ENCODE measurements around the gene TST.

Gene TST

DNA sequence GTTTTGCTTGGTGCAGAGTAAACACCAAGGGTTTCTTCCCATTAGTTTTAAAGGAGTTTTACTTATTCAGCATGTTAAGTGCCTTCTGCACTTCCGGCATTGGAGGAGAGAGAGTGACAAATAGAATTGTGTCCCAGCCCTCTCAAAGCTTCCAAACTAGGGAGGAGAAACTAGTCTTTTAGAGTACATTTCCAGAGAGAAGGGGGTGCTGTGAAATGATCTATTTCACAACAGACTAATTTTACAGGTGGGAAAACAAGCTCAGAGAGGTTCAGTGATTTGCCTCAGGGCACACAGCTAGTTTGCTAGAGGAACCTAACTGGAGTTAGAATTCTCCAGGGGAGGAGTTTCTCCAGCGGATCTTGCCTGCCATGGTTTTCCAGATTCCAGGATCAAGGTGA is 12.9 kb upstream of the TST start:
- DNase-seq (ENCODE audit: low spot score), result no peak

DNA sequence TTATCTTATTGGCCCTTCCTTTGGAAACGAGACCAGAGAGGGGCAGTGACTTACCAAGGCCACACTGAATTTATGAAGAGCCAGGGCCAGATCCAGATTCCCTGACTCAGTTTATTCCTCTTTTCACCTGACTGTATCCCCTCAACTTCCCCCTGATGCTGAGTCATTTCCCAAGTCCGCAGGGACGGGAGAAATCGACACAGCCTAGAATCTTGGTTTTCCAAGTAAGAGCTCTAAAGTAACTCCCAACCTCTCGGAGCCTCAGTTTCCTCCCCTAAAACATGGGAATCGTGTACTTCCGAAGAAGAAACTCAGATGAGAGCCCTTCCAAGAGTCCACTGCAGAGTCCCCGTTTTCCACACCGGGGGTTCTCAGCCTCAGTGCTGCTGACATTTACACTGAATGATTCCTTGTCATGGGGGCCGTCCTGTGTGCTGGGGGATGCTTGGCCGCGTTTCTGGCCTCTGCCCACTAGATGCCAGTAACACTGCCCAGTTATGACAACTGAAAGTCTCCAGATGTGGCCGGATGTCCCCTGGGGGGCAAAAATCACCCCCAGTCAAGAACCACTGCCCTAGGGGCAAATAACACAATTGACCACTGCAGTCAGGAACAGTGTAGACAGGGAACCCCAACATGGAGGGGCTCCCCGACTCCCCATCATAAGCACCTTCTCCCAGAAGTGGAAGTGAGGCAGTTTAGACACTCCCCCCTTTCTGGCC is 11.5 kb upstream of the TST start:
- no peak for DNase-seq (ENCODE audit: low spot score)

DNA sequence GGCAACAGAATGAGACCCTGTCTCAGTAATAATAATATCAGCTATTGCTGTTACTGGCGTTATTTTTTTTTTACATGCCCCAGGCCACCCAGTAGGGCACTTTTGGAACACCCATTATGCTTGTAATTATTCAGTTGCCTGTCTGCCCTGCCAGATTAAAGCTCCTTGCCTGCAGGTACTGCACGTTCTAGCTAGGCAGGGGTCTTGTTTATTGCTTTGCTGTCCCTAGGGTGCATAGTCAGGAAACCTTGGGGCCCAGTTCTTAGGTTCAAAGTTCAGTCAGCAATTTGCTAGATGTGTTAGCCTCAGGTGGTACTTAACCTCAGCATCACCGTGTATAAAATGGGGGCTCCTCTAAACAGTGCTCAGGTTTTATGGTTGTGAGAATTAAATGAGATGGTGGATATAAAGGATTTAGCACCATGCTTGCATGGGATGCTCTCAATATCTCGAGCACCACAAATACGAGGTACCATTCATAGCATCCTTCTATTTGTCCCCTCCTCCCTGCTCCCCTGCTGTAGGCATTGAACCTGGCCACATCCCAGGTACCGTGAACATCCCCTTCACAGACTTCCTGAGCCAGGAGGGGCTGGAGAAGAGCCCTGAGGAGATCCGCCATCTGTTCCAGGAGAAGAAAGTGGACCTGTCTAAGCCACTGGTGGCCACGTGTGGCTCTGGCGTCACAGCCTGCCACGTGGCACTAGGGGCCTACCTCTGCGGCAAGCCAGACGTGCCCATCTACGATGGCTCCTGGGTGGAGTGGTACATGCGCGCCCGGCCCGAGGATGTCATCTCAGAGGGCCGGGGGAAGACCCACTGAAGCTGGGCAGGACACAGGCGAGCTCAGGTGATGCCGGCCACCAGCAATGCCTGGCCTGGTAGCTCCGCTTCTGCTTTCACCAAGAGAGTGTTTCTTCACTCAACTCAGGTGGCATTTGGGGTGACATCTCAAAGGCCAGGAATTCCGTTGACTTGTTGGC is 9.7 kb upstream of the TST start:
- DNase-seq (ENCODE audit: low spot score), result no peak

GRCh38 chr22:37027556-37027955 is 8.3 kb upstream of the TST start:
- DNase-seq (ENCODE audit: low spot score), result no peak

DNA sequence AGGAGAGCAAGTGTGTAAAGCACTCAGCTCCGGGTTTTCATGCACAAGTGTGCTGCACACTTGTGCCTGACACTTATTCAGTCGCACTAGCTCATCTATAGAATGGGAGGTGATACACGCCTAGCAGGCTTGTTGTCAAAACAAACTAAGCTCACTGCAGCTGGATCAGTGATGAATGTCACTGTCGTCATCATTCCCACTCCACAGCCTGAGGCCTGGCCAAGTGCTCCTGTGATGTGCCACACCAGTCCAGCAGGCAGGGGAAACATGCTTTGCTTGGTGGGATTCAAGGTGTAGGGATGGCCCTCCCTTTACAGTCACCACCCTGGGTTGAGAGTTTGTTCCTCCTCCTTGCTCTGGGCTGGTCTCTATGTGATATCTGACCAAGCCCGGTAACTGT is 7.1 kb upstream of the TST start:
- DNase-seq (ENCODE audit: low spot score), result no peak

DNA sequence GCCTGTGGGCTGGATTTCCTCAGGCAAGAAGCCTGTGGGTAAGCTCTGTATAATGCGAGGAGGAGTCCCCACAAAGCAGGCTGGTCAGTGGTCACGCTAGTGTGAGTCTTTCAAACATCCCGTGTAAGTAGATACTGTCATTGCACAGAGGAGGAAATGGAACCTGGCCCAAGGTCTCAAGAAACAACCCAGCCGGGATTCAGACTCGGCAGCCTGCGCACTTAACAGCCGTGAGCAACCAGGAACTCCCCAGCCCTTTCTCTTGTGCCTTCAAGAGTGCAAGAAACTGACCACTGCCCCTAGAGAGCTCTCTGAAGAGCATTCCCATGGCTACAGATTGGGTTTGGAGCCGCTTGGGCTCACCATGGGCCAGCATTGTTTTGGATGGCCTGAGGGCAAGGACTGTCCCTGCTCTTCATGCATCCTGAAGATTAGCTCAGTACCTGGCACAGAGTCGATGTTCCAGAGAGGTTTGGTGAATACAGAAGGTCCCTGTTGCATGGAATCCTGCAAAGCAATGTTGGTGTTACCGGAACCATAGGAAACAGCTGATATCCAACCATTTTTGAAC is 6.3 kb upstream of the TST start:
- no peak for DNase-seq (ENCODE audit: low spot score)

DNA sequence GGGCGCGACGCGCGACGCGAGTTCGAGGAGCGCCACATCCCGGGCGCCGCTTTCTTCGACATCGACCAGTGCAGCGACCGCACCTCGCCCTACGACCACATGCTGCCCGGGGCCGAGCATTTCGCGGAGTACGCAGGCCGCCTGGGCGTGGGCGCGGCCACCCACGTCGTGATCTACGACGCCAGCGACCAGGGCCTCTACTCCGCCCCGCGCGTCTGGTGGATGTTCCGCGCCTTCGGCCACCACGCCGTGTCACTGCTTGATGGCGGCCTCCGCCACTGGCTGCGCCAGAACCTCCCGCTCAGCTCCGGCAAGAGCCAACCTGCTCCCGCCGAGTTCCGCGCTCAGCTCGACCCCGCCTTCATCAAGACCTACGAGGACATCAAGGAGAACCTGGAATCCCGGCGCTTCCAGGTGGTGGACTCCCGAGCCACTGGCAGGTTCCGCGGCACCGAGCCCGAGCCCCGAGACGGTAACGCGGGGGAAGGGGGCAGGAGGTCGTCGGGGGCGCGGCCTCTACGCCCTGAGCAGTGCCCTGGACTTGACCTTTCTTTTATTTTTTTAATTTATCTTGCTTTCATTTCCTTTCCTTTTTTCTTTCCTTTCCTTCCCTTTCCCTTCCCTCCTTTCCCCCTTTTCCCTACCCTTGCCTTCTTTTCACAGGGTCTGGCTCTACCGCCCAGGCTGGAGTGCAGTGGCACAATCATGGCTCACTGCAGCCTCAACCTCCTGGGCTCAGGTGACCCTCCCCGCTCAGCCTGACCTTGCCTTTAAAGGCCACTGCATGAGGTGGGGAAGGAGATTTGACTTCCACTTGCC is 5.3 kb upstream of the TST start:
- DNase-seq (ENCODE audit: low spot score), result no peak

DNA sequence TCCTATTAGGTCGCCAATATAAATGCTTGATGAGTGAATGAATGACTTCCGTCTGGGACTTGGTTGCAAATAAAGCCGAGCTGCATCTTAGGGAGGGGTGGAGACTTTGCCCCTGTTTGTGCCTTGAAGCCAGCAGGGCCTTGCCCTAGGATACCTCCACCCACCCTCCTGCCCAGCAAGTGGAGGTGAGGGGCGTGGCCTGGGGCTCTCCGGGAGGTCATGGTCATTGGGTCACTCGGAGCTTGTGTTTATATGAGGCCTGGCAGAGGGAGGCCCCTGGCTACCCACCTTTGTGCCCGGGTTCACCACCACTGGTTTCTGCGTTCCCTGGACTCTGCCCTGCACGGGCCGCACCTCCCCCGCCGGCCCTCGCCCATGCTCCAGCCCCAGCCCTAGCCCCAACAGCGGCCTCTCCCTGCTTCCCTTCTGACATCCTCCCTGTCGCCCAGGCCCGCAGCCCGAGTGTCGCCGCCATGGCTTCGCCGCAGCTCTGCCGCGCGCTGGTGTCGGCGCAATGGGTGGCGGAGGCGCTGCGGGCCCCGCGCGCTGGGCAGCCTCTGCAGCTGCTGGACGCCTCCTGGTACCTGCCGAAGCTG is 4.6 kb upstream of the TST start:
- DNase-seq (ENCODE audit: low spot score), result no peak

DNA sequence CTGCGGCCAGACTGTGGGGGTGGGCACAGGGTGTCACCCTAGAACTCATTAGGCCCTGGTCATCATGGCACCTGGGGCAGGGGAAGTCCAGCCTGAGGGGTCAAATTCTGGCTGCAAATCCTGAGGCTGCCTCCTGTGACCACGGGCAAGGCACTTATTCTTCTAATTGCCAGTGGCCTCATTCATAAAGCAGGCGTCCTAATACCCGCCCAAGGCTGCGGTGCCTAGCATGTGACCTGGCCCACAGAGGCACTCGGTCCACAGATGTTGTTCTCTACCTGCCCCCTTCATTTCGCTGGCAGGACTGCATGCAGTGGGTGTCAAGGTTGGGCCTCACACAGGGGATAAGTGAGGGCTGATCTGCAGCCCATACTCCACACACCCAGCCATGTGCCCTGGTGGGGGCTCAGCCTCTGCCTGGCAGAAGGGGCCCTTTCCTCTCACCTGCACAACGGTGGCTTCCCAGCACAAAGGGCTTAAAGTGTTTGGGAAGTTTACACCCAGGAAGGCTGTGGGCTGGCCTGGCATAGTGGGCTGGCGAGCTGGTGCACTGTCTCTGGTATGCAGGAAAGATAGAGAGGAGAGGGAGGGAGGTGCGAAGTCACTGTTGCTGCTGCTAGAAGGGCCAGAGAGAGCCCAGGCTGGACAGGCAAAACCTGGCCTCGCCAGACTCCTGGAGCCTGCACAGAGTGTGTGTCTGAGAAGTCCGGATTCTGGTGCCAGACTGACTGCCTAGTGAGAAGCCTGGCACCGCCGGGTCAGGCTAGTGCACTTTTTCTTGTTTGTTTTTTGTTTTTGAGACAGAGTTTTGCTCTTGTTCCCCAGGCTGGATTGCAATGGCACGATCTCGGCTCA is 3.5 kb upstream of the TST start:
- DNase-seq (ENCODE audit: low spot score), result no peak

GRCh38 chr22:37021710-37022482 is 2.6 kb upstream of the TST start:
- no peak for DNase-seq (ENCODE audit: low spot score)

- DNase-seq (ENCODE audit: low spot score), result no peak
Measured at GRCh38 chr22:37021041-37021440, 1.8 kb upstream of the TST start.

DNA sequence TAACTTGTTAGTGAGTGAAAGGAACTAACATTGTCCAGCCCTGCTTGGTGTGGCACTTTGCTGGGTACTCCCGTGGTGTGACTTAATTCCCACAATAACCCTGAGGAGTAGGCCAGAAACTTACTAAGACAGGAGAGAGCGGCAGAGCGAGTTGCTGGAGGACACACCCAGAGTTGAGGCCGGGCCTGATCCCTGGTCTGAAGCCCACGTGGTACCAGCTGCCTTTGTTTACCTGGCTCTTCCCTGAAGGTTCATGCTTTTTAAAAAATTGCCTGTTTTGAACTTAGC is 889 bp upstream of the TST start:
- DNase-seq (ENCODE audit: low spot score), result no peak

DNA sequence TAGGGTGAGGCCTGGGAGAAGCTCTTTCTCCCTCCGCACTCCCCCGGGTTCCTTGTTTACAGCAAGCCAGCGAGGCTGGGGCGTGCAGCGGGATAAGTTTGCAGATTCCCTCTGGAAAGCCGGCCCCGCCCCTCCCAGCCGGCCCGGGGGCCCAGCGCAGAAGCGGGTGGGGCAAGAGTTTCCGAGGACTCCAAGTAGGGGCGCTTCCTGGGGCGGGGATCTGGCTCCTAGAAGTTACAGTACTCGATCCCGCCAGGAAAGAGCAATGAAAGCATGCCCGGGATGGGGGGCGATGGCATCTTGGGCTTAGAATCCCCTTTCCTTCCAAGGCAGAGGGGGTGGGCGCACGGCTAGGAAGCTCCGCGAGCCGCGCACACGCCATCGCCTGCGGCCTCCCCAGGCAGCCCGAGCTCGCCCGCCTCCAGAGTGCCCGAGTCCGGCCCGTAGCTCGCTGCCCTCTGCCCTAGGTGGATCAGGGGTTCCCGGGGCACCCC is 385 bp downstream of the TST start:
- peak; percentile 19 for DNase-seq (ENCODE audit: low spot score)

- DNase-seq (ENCODE audit: low spot score), result no peak
Measured at GRCh38 chr22:37018086-37018814, 997 bp downstream of the TST start.

DNA sequence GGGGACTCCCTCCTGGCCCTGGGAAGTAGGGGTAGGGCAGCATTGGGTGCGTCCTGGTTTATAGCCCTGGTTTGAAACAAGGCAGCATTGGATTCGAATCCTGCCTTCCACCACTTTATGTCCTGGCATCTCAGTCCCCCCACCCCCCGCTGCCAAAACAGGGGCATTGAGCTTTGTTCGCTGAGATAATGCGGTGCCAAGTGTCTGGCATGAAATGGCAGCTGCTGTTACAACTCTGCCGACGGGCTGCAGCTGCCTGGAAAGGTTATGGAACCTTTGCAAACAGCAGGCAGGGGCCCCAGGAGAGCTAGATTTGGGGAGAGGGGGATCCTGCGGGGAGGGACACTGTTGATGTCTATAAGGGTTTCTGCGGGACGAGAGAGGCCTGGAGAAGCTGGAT is 1.9 kb downstream of the TST start:
- no peak for DNase-seq (ENCODE audit: low spot score)

DNA sequence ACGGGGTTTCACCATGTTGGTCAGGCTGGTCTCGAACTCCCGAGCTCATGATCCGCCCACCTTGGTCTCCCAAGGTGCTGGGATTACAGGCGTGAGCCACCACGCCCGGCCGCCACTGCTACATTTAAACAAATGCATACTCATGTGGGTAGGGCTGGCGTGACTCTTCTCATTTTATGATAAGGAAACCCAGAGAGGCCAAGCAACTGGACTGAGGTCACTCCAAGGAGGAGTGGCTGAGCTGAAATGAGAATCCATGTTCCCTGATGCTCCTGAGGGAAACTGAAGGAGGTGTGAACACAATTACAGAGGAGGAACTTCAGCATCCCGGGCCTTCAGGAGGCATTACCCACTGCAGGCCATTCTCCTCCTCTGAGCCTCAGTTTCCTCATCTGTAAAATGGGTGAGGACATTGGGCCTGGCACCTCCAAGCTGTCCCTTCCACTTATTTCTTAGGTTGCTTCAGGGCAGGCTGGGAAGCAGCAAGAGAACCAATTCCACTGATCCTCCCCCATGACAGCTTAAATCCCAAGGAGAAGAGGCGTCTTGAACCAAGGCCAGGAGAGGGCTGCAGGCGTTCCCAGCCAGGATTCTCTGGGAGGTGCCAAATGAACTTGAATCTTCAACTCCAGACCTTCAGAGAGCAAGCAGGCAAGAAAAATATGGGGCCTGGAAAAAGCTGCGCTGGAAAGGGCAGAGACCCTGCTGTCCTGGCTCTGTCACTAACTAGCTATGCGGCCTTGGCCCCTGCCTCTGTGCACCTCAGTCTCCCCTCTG is 2.9 kb downstream of the TST start:
- DNase-seq (ENCODE audit: low spot score), result no peak

GRCh38 chr22:37015587-37015878 is 3.7 kb downstream of the TST start:
- DNase-seq (ENCODE audit: low spot score), result no peak

DNA sequence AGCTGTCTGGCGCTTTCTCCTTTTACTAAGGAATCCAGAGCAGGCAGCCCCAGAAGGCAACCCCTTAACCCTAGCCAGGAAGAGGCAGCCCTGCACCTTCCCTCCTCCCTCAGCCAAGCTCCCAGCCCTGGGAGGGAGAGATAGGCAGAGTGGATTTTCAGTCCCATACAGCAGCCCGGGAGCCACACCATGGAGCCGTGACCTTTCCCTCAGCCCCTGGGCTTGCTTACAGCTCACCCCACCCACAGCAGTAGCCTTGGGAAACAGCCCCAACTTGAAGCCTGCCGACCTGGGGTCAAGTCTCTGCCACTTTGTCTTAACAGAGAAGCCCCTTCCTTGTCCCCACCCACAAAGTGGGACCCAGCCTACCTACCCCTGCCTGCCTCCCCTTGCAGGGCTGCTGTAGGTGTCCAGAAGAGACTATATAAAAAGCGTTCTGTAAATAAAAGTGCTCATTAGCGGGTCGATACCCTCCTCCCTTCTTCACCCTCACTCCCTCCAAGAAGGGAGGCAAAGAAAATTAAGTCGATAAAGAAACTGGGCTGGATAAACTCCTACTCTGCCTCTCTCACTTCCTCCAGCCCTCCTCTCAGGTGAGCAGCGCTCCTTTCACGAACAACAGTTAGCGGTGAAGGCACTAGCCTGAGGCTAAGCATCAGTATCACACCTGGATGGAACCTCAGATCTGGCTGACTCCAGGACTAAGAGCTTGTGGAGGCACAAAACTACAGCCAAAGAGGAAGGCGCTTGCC is 4.2 kb downstream of the TST start:
- DNase-seq (ENCODE audit: low spot score), result no peak
